Fibroblast of mammary gland (primary cell): ENCODE data around the gene RPS6KB2.

Source experiments
- DNase-seq: peaks from one replicate; pipeline ENCODE4 v3.0.0-alpha.2; 2010; ENCODE audit warnings: low read depth
- H3K4me3 ChIP-seq: 2 replicates; pipeline ENCODE4 v1.5.1; 2011; ENCODE audit warnings: low read depth, mild to moderate bottlenecking, low read length, moderate library complexity; ENCODE audit not compliant: control insufficient read depth
- TF ChIP-seq, protein P1 (sequence below): conservative IDR thresholded peaks from 2 replicates; pipeline ENCODE4 v1.5.1; 2011; ENCODE audit warnings: low read depth, low read length, inconsistent platforms; ENCODE audit not compliant: control insufficient read depth, insufficient read depth

The RPS6KB2 gene

GRCh38 chr11:67408437-67409200 is 19.7 kb upstream of the RPS6KB2 start:
- no peak overlapping the region for H3K4me3 ChIP-seq
- DNase-seq, result no peak
- TF ChIP-seq, protein P1, sequence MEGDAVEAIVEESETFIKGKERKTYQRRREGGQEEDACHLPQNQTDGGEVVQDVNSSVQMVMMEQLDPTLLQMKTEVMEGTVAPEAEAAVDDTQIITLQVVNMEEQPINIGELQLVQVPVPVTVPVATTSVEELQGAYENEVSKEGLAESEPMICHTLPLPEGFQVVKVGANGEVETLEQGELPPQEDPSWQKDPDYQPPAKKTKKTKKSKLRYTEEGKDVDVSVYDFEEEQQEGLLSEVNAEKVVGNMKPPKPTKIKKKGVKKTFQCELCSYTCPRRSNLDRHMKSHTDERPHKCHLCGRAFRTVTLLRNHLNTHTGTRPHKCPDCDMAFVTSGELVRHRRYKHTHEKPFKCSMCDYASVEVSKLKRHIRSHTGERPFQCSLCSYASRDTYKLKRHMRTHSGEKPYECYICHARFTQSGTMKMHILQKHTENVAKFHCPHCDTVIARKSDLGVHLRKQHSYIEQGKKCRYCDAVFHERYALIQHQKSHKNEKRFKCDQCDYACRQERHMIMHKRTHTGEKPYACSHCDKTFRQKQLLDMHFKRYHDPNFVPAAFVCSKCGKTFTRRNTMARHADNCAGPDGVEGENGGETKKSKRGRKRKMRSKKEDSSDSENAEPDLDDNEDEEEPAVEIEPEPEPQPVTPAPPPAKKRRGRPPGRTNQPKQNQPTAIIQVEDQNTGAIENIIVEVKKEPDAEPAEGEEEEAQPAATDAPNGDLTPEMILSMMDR, result no peak

DNA sequence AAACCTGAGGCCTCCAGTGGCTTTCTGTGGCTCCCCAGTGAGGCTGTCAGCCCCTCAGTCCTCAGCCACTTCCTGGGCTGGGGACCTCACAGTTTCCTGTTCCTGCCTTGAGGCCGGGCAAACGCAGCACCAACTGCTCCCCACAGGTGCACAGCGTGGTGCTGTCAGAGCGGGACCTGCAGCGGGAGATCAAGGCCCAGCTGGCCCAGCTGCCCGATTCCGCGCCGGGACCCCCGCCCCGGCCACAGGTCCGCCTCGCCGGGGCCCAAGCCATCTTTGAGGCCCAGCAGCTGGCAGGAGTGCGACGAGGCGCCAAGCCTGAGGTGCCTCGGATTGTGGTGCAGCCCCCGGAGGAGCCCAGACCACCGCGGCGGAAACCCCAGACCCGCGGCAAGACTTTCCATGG is 19.0 kb upstream of the RPS6KB2 start:
- TF ChIP-seq, protein P1, result no peak
- no peak for DNase-seq
- no peak overlapping the region for H3K4me3 ChIP-seq

DNA sequence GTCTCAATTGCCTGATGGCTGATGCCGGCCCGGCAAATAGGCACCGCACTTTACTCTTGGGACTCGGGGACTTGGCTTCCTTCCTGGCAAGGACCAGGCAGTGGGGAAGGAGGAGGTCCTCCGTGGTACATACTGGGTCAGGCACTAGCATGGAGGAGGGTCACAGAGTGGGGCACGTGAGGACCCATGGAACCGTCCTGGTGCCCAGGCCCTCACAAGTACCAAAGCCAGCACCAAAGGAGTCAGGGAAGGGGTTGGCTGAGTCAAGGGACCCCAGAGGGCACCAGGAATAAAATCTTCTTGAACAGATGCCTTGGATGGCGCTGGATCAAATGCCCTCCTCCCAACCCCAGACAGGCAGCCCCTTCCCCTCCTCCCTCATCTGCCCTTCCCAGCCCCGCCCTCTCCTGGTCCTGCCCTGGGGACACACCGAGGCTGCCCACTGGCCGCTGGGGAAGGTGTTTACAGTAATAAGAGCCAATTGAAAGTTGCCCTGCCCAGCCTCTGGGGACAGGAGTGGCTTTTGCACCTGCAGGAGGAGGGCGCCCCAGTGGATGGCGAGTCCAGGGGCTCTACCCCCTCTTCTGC is 18.4 kb upstream of the RPS6KB2 start:
- H3K4me3 ChIP-seq, result no peak overlapping the region
- DNase-seq, result no peak
- TF ChIP-seq, protein P1, result no peak

GRCh38 chr11:67410369-67410831 is 17.9 kb upstream of the RPS6KB2 start:
- no peak for DNase-seq
- no peak overlapping the region for H3K4me3 ChIP-seq
- TF ChIP-seq, protein P1, result no peak

GRCh38 chr11:67410984-67411784 is 17.1 kb upstream of the RPS6KB2 start:
- H3K4me3 ChIP-seq, result no peak overlapping the region
- DNase-seq, result no peak
- TF ChIP-seq, protein P1, result no peak

DNA sequence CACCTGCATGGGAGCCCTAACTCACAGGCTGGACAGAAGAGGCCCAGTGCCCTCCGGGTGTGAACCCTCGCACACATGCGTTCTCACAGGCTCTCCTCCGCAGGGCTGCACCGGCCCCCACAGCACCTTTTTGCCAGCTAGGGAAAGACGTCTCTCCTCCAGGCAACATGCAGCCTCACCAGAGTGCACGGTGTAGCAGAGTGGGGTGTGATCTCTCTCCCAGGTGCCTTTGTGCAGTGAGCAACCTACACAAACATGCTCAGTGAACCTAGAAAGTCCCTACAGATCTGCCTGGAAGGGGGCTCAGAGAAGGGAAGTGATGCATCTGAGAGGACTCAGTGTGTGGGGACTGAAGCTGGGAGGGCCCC is 16.5 kb upstream of the RPS6KB2 start:
- TF ChIP-seq, protein P1, result no peak
- DNase-seq, result no peak
- no peak overlapping the region for H3K4me3 ChIP-seq
